GM18517 (cell line): ENCODE data around the gene PRSS23.
"Not testable (repeated sequence)": the region's sequence is repeated elsewhere in the genome, so short reads cannot be mapped to it uniquely, and the experiment has no call there.

Experiments
- ATAC-seq: cut with Tn5 transposase; IDR thresholded peaks from one replicate; pipeline ENCODE4 v1.9.1; 2021; ENCODE audit warnings: mild to moderate bottlenecking, moderate library complexity; ENCODE audit not compliant: unreplicated experiment

Gene PRSS23

DNA sequence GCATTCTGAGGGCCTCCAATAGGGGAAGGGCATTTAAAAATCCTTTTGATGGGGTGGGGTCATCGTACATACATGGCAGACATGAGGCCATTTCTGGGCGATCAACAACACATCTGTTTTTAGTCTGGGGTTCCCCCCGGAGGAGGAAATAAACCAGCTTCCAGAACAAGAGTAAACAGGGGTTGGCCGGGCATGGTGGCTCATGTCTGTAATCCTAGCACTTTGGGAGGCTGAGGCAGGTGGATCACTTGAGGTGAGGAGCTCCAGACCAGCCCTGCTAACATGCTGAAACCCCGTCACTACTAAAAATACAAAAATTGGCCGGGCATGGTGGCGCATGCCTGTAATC is 12.0 kb downstream of the PRSS23 start:
- ATAC-seq, result no peak

DNA sequence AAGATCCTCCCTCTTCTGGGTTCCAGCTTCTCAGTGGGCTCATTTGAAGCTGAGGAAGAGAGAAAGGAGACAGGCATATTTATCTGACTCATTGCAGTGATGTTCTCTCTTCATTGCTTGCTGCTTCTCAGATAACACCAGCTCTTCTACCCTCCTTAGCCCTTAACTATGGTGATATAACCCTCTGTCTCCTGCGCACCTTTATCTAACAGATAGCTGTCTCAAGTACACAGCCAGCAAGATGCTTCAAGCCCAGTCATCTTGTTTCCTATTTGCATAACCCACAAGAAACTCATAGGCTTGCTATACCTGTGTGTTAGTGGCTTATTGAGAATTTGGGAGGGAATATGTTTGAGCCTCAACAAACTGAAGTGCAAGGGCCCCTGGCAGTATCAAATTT is 12.6 kb downstream of the PRSS23 start:
- ATAC-seq, result no peak

DNA sequence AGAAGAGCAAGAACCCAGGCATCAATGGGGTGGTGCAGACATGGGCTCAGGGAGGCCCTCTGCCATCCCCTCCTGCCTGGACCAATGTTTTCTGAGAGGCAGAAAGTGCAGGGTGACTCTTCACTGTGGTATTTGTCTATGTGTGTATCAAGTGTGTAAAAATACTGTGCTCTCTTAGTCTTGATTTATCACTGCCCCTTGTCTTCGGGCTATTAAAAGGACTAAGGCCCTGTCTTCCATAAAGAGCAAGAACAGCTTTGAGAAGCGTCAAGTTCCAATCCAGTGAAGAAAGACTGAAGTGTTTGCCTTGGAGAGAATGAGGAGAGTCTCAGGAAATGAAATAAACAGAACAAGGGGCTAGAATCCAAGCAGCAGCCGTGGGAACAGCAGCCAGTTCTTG is 14.4 kb downstream of the PRSS23 start:
- no peak for ATAC-seq

DNA sequence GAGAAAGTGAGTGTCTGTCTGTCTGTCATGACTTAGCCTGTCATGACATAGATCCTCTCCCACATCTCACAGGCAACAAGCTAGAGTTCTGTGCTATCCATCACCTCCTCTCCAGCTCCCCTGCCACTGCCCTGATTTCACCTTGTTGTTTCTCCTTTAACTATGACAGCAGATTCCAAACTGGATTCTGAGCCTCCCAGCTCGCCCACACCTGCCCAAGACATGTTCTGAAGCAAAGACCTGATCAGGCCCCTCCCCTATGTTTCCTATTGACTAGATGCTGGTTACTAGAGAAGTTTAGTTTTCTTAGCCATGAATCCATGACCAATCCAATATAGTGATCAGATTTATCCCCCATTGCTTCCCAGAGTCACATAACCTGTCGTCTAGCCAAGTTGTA is 15.4 kb downstream of the PRSS23 start:
- ATAC-seq, result no peak

DNA sequence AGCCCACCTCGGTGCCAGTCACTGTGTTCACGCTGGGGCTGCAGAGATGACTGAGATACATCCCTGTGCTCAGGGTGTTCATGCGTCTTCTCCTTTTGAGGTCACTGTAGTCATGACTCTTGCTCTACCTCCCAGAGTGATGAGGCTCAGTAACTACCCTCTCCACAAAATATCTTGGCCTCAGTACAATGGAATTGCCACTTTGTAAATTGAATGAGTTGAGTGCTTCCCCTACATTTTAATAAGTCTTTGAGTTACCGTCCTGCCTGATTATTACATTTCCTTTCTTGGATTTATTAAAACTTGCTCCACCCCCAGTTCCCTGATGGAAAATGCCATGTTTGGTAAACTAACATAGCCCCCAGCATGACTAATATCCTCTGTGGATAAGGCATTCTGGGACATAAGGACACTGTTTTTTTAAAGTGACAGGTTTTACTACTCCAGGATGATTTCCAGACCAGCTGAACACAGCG is 15.9 kb downstream of the PRSS23 start:
- ATAC-seq, result no peak

DNA sequence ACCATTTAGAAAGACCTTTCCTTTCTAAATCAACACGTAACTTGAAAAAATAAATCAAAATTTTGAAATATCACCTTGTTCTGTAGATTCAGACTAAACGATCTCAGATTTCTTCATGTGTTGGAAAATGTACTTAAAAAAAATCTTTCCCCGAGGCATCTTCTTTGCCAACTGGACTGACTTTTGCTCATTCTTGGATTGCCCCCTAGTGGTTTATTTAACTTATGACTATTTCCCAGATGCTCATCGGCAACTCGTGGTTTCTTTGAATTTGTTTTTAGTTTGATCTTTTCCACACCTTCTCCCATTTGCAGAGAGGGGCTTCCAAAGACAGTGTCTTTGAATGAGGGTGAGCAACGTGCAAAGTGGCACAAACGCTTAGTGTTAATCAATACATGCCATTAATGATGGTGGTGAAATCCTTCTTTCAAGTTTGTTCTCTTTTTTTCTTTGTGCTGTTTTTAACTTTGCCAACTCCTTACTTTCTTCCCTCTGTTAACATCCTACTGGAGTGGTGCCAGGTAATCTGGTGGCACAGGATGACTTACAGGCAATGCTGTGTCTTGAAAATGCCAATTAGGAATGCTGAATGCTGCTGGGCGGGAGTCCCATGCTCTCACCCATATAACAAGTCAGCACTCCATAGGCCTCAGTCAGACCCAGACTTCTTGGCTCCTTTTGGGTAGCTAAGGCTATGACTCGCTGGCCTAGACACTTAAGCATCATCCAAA is 18.3 kb downstream of the PRSS23 start:
- ATAC-seq, result peak; percentile 57

DNA sequence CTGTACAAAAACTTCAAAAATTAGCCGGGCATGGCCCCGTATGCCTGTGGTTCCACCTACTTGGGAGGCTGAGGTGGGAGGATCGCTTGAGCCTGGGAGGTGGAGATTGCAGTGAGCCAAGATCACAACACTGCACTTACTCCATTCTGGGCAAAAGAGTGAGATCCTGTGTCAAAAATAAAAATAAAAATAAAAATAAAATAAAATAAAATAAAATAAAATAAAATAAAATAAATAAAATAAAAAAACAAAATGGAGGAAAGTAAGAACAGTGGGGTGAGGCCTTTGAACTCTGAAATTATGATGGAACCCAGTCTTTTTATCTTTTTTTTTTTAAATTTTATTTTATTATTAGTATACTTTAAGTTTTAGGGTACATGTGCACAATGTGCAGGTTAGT is 23.8 kb downstream of the PRSS23 start:
- ATAC-seq, result not testable (repeated sequence)

DNA sequence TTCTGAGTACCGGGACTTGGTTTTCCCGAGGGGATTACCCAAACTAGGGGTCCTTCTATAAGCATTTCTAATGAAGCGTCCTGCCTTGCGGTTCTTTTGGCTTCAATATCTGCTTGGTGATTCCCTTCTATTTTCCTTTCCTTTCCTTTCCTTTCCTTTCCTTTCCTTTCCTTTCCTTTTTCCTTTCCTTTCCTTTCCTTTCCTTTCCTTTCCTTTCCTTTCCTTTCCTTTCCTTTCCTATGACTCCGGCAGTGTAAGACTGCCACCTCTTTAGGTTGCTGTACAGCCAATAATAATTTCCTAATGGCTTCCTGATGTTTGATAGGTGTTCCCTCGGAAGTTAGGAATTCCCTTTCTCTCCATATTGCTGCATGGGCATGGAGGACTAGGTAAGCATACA is 34.0 kb downstream of the PRSS23 start:
- not testable (repeated sequence) for ATAC-seq

DNA sequence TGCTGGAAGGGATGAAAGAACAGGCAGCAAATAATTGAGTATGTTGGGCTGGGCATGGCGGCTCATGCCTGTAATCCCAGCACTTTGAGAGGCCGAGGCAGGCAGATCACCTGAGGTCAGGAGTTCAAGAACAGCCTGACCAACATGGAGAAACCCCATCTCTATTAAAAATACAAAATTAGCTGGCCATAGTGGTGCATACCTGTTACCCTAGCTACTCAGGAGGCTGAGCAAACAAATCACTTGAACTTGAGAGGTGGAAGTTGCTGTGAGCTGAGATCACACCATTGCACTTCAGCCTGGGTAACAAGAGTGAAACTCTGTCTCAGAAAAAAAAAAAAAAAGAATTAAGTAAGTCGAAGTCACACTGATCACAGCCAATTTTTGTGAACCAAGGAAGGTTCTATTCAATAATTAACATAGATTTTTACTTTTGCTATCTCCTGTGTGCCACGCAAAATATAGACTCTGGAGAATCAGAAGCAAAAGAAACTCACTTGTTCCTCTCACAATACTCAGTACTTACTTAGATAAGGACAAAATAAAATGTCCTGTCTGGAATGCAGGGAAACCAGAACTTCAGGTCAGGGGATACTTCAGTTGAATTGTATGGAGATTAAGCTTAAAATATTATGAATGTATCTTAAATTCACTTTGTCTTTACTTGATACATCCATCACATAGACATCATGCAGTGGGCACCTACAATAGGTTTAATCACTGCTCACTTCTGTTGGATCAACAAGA is 44.6 kb downstream of the PRSS23 start:
- ATAC-seq, result not testable (repeated sequence)

DNA sequence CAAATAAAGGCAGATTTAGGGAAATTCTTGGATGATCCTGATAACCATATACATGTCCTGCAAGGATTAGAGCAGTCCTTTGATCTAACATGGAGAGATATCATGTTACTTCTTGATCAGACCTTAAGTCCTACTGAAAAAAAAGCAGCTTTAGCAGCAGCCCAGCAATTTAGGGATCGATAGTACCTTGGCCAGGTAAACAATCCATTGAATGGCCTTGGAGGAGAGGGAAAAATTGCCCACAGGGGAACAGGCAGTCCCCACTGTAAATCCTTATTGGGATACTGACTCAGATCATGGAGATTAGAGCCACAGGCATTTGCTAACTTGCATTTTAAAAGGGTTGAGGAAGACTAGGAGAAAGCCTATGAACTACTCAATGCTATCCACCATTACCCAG is 47.8 kb downstream of the PRSS23 start:
- no peak for ATAC-seq

DNA sequence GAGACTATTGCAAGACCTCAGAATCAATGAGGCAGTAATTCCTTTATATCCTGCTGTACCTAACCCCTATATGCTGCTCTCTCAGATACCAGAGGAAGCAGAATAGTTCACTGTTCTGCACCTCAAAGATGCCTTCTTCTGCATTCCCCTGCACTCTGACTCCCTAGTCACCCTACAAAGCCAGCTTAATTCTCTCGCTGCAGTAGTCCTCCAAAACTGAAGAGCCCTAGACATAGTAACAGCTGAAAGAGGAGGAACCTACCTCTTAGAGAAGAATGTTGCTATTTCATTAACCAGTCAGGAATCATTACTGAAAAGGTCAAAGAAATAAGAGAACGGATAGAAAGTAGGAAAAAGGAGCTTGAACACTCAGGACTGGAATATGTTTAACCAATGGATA is 49.3 kb downstream of the PRSS23 start:
- ATAC-seq, result no peak
